PC-3 (cell line): ENCODE results near the gene HBEGF.

Experiments
- CTCF ChIP-seq: fragments of 300-600 bp; sonication (generic); conservative IDR thresholded peaks from 2 replicates; pipeline ENCODE4 v1.5.1; 2017; ENCODE audit warnings: antibody characterized with exemption, low read depth, mild to moderate bottlenecking, low read length
- EZH2phosphoT487 ChIP-seq: fragments of 300-600 bp; sonication (generic); IDR thresholded peaks from 2 replicates; pipeline ENCODE4 v1.6.1; 2018; ENCODE audit warnings: mild to moderate bottlenecking, antibody characterized with exemption, low read length, borderline replicate concordance

- TF ChIP-seq CTCF (no peak), EZH2phosphoT487 (no peak)
These were observed 10.7 kb upstream of the HBEGF start for GRCh38 chr5:140356853-140357725.
